Kidney epithelial cell (primary cell): ENCODE results near the gene USP11. TPM values are rescaled to one million over a fixed set of nuclear protein-coding genes. Genes with fewer than 3 reads are reported as not detected.

Source experiments
- DNase-seq: peaks from one replicate; pipeline ENCODE4 v3.0.0-alpha.2; 2010; ENCODE audit warnings: low read depth
- H3K27me3 ChIP-seq: 2 replicates; pipeline ENCODE4 v1.6.0; 2011; ENCODE audit warnings: low read length; ENCODE audit not compliant: control insufficient read depth, insufficient read depth
- H3K36me3 ChIP-seq: 2 replicates; pipeline ENCODE4 v1.5.1; 2011; ENCODE audit warnings: low read length; ENCODE audit not compliant: control insufficient read depth, insufficient read depth
- H3K4me3 ChIP-seq: 2 replicates; pipeline ENCODE4 v1.5.1; 2011; ENCODE audit warnings: low read depth, mild to moderate bottlenecking, control low read depth, low read length
- CTCF ChIP-seq: IDR thresholded peaks from 2 replicates; pipeline ENCODE4 v1.5.1; 2011; ENCODE audit warnings: mild to moderate bottlenecking, moderate library complexity, low read length, control low read depth, inconsistent platforms; ENCODE audit not compliant: insufficient read depth, poor library complexity, severe bottlenecking
- total RNA-seq: library from RNA; depleted of rRNA; stranded (reverse); fragments of >200 nt; gene quantifications from 2 replicates; pipeline ENCODE4 v1.2.3, GENCODE V29; 2015

Gene USP11
- total RNA-seq, 1 donor from 2014 or later: 49.1 TPM

GRCh38 chrX:47189906-47190305, 42.9 kb upstream of the USP11 start:
- Histone ChIP-seq H3K4me3 (no peak overlapping the region), H3K27me3 (no peaks in the 10 kb centered on the region), H3K36me3 (no peaks in the 10 kb centered on the region)
- no peak for TF ChIP-seq CTCF
- no peak for DNase-seq

GRCh38 chrX:47190445-47191269, 42.2 kb upstream of the USP11 start:
- DNase-seq: peak; percentile 63
- H3K36me3 ChIP-seq: no peaks in the 10 kb centered on the region
- TF ChIP-seq CTCF: no peak
- H3K4me3 ChIP-seq: peak overlapping the region; percentile 56
- H3K27me3 ChIP-seq: no peaks in the 10 kb centered on the region

- H3K27me3 ChIP-seq: no peaks in the 10 kb centered on the region
- no peaks in the 10 kb centered on the region for H3K36me3 ChIP-seq
- TF ChIP-seq CTCF: no peak
- peak overlapping the region; percentile 56 for H3K4me3 ChIP-seq
- no peak for DNase-seq
These were observed 41.5 kb upstream of the USP11 start for GRCh38 chrX:47191331-47191730.

GRCh38 chrX:47191806-47192401, 40.9 kb upstream of the USP11 start:
- DNase-seq: no peak
- Histone ChIP-seq H3K27me3 (no peaks in the 10 kb centered on the region), H3K4me3 (peak overlapping the region; percentile 56), H3K36me3 (no peaks in the 10 kb centered on the region)
- TF ChIP-seq CTCF: no peak

GRCh38 chrX:47193475-47194193, 39.2 kb upstream of the USP11 start, which contains the start of gene UBA1:
Gene UBA1, plus strand, starts transcription at chrX:47193829. Its CDS starts 4,974 bp downstream, at chrX:47198803.
- peaks cover 1% of the 10 kb centered on the region for H3K36me3 ChIP-seq
- TF ChIP-seq CTCF: peak; percentile 67
- H3K27me3 ChIP-seq: no peaks in the 10 kb centered on the region
- peak within 1 kb of the TSS; percentile 80 for H3K4me3 ChIP-seq
- peak; percentile 84 for DNase-seq
